ENCODE data around the gene PDZRN4.

DNA sequence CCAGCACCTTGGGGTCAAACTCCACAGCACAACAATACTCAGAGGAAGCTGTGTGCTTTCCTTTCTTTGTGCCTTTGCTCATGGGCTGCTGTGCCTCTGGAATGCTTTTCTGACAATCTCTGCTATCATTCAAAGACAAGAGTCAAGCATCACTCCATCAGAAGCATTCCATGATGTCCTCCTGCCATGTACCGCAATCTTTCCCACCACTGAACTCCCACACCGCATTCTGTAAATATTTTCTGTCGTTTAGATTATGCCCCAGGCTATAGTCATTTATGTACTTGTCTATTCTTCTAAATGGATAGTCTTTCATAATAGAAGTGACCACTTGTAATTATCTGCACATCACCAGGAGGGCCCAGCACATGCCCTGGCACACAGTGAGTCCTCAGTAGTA is 327.8 kb downstream of the PDZRN4 start:
- TF ChIP-seq CTCF (conservative IDR thresholded peaks at IDR 0.05; ENCODE audit: low read depth in 2 of 2) (no peak), EZH2 (IDR thresholded peaks at IDR 0.05; ENCODE audit: low read depth, unreplicated experiment) (no peak), ZNF114 (CRISPR knock-in tag; IDR thresholded peaks at IDR 0.05) (no peak), REST (IDR thresholded peaks at IDR 0.05; ENCODE audit: unreplicated experiment) (no peak), STAT1 (IDR thresholded peaks at IDR 0.05; ENCODE audit: unreplicated experiment) (no peak)
